Measurements from ENCODE around the gene CDC25C. TPM values are rescaled to one million over a fixed set of nuclear protein-coding genes. Genes with fewer than 3 reads are reported as not detected.

CDC25C gene
- total RNA-seq, 2 experiments from 2014 or later: 19.2 to 21.1 TPM

- peaks cover 16% of the 10 kb centered on the region; the same call in 1 of the 2 replicates for H4K20me1 ChIP-seq (ENCODE audit: insufficient read depth, low read length)
- H3K79me2 ChIP-seq (ENCODE audit: insufficient read depth, low read depth, low read length): peaks cover 34% of the 10 kb centered on the region; the same call in 1 of the 2 replicates
- H3K9me2 ChIP-seq (ENCODE audit: insufficient read depth, low read length): no peaks in the 10 kb centered on the region
- peaks cover 26% of the 10 kb centered on the region for H3K4me1 ChIP-seq (ENCODE audit: insufficient read depth, low read length, poor library complexity, severe bottlenecking)
- peak; percentile 49 for DNase-seq (ENCODE audit: low spot score)
- H3K4me3 ChIP-seq (ENCODE audit: low read depth, low read length, poor library complexity, severe bottlenecking): peak overlapping the region; percentile 89
- no peak overlapping the region for H2AFZ ChIP-seq (ENCODE audit: low read length)
- ChIA-PET POLR2A (interaction anchor here (0.9 to 6.1 kb wide), 4 partner anchors 8 to 145 kb away, joined by 3 to 102 read pairs (median 8); partner anchors contain the start of genes CDC23, CDC25C and KDM3B), CTCF (ENCODE audit: unreplicated experiment) (interaction anchor here (3.6 kb wide), 1 partner anchor 14 kb away, joined by 34 read pairs; the partner anchor contains the start of gene KDM3B)
- BruUV-seq (replicated peaks): no TSS peak
- H3K27ac ChIP-seq (ENCODE audit: low read depth, low read length, poor library complexity, severe bottlenecking): peak overlapping the region; percentile 67
- intact Hi-C loops (cut with micrococcal nuclease; ENCODE audit: unreplicated experiment): loop anchor here (1.0 to 5.0 kb wide), 3 partner anchors 13 to 203 kb away; partner anchors contain the start of genes BRD8, ETF1, KDM3B and KIF20A
- H3K9me3 ChIP-seq (ENCODE audit: low read length): no peaks in the 10 kb centered on the region
- no peak for TF ChIP-seq EZH2phosphoT487 (IDR thresholded peaks at IDR 0.05; ENCODE audit: borderline replicate concordance, low read depth, low read length)
- TF ChIP-seq CTCF (conservative IDR thresholded peaks at IDR 0.05; ENCODE audit: low read length): no peak
- peaks cover 36% of the 10 kb centered on the region for H3K36me3 ChIP-seq (ENCODE audit: insufficient read depth, low read length)
- H3K4me2 ChIP-seq (ENCODE audit: low read length): peak overlapping the region; percentile 99
Observed at GRCh38 chr5:138339464-138339863, 7.9 kb upstream of the CDC25C start.

GRCh38 chr5:138339091-138339456 lies 7.5 kb upstream of the CDC25C start:
- no peak for TF ChIP-seq CTCF (conservative IDR thresholded peaks at IDR 0.05; ENCODE audit: low read length)
- TF ChIP-seq EZH2phosphoT487 (IDR thresholded peaks at IDR 0.05; ENCODE audit: borderline replicate concordance, low read depth, low read length): no peak
- H3K9me2 ChIP-seq (ENCODE audit: insufficient read depth, low read length): no peaks in the 10 kb centered on the region
- ChIA-PET POLR2A (interaction anchor here (0.9 to 6.1 kb wide), 4 partner anchors 8 to 145 kb away, joined by 3 to 102 read pairs (median 8); partner anchors contain the start of genes CDC23, CDC25C and KDM3B), CTCF (ENCODE audit: unreplicated experiment) (interaction anchor here (3.6 kb wide), 1 partner anchor 14 kb away, joined by 34 read pairs; the partner anchor contains the start of gene KDM3B)
- H4K20me1 ChIP-seq (ENCODE audit: insufficient read depth, low read length): peaks cover 16% of the 10 kb centered on the region; the same call in 1 of the 2 replicates
- H3K27ac ChIP-seq (ENCODE audit: low read depth, low read length, poor library complexity, severe bottlenecking): peak overlapping the region; percentile 67
- BruUV-seq (replicated peaks): TSS peak; percentile 64
- H3K36me3 ChIP-seq (ENCODE audit: insufficient read depth, low read length): peaks cover 32% of the 10 kb centered on the region
- peak; percentile 41 for DNase-seq (ENCODE audit: low spot score)
- intact Hi-C loops (cut with micrococcal nuclease; ENCODE audit: unreplicated experiment): loop anchor here (1.0 to 5.0 kb wide), 3 partner anchors 13 to 203 kb away; partner anchors contain the start of genes BRD8, ETF1, KDM3B and KIF20A
- H3K4me3 ChIP-seq (ENCODE audit: low read depth, low read length, poor library complexity, severe bottlenecking): peak overlapping the region; percentile 89
- H3K79me2 ChIP-seq (ENCODE audit: insufficient read depth, low read depth, low read length): peaks cover 34% of the 10 kb centered on the region; the same call in 1 of the 2 replicates
- peak overlapping the region; percentile 99 for H3K4me2 ChIP-seq (ENCODE audit: low read length)
- peaks cover 26% of the 10 kb centered on the region for H3K4me1 ChIP-seq (ENCODE audit: insufficient read depth, low read length, poor library complexity, severe bottlenecking)
- H2AFZ ChIP-seq (ENCODE audit: low read length): no peak overlapping the region
- no peaks in the 10 kb centered on the region for H3K9me3 ChIP-seq (ENCODE audit: low read length)
